Naive thymus-derived CD4-positive, alpha-beta T cell (primary cell): ENCODE measurements around the gene MRPS2. TPM values are rescaled to one million over a fixed set of nuclear protein-coding genes. Genes with fewer than 3 reads are reported as not detected.
"Not testable (repeated sequence)": the region's sequence is repeated elsewhere in the genome, so short reads cannot be mapped to it uniquely, and the experiment has no call there.

Experiments used
- ATAC-seq: fragments of 150-1000 bp; cut with Tn5 transposase; 2 replicates; pipeline ENCODE4 v1.10.0; 2021; ENCODE audit warnings: mild to moderate bottlenecking, moderate library complexity
- CTCF ChIA-PET: fragments of 350-600 bp; sonication (Branson Sonifier 250); formaldehyde crosslinking; loops from one replicate; lab custom pipeline; 2021; ENCODE audit warnings: antibody characterized with exemption; lab: Charles Lee
- POLR2A ChIA-PET: fragments of 350-600 bp; sonication (Branson Sonifier 250); formaldehyde crosslinking; loops from one replicate; lab custom pipeline; 2021; ENCODE audit warnings: antibody characterized with exemption, inconsistent platforms; lab: Charles Lee
- DNase-seq, 9 donors: peaks; one replicate each; pipeline versions ENCODE4 v3.0.0 to v3.0.0-alpha.2; 2020 to 2022; ENCODE audit warnings: mixed read lengths in 1 of 9
- H3K27ac ChIP-seq: one replicate; pipeline ENCODE4 v1.7.0; 2013; ENCODE audit warnings: mild to moderate bottlenecking, low read depth, low read length, moderate library complexity
- H3K27me3 ChIP-seq, 2 donors: one replicate each; pipeline ENCODE4 v1.7.0; 2013; ENCODE audit warnings: low read length in 2 of 2, mild to moderate bottlenecking in 2 of 2, moderate library complexity in 2 of 2; ENCODE audit not compliant: control insufficient read depth in 2 of 2, insufficient read depth in 2 of 2
- H3K36me3 ChIP-seq, 3 experiments: 1 replicate in 2 of 3; 2 replicates in 1 of 3; pipeline ENCODE4 v1.7.0; 2013; ENCODE audit warnings: low read length in 3 of 3, mild to moderate bottlenecking in 3 of 3, moderate library complexity in 1 of 3; ENCODE audit not compliant: insufficient read depth in 3 of 3, control insufficient read depth in 2 of 3
- H3K4me1 ChIP-seq, 2 donors: one replicate each; pipeline ENCODE4 v1.7.0; 2013; ENCODE audit warnings: low read length in 2 of 2, mild to moderate bottlenecking in 2 of 2, moderate library complexity in 1 of 2; ENCODE audit not compliant: control insufficient read depth in 2 of 2, insufficient read depth in 2 of 2
- H3K4me3 ChIP-seq: 2 replicates; pipeline ENCODE4 v1.7.0; 2013; ENCODE audit warnings: mild to moderate bottlenecking, low read length
- H3K9me3 ChIP-seq, 3 experiments: 1 replicate in 2 of 3; 2 replicates in 1 of 3; pipeline ENCODE4 v1.7.0; 2013; ENCODE audit warnings: low read length in 3 of 3; ENCODE audit not compliant: control insufficient read depth in 2 of 3
- H3K27ac Mint-ChIP-seq, 9 donors: one replicate each; pipeline ENCODE4 v1.8.0; 2020 to 2022; ENCODE audit warnings: mixed read lengths in 9 of 9, mild to moderate bottlenecking in 8 of 9, moderate library complexity in 5 of 9, inconsistent platforms in 2 of 9
- H3K27me3 Mint-ChIP-seq, 5 donors: one replicate each; pipeline ENCODE4 v1.8.0; 2021 to 2022; ENCODE audit warnings: mixed read lengths in 5 of 5, mild to moderate bottlenecking in 1 of 5
- H3K36me3 Mint-ChIP-seq, 5 donors: one replicate each; pipeline ENCODE4 v1.8.0; 2020 to 2022; ENCODE audit warnings: mixed read lengths in 5 of 5, mild to moderate bottlenecking in 3 of 5, inconsistent platforms in 1 of 5
- H3K4me1 Mint-ChIP-seq, 7 donors: one replicate each; pipeline ENCODE4 v1.8.0; 2020 to 2022; ENCODE audit warnings: mixed read lengths in 7 of 7, mild to moderate bottlenecking in 3 of 7, inconsistent platforms in 1 of 7
- H3K4me3 Mint-ChIP-seq, 10 donors: one replicate each; pipeline ENCODE4 v1.8.0; 2020 to 2022; ENCODE audit warnings: mild to moderate bottlenecking in 10 of 10, mixed read lengths in 10 of 10, moderate library complexity in 6 of 10, inconsistent platforms in 2 of 10
- H3K9me3 Mint-ChIP-seq, 11 donors: one replicate each; pipeline ENCODE4 v1.8.0; 2020 to 2022; ENCODE audit warnings: mixed read lengths in 11 of 11, mild to moderate bottlenecking in 4 of 11, inconsistent platforms in 1 of 11, moderate library complexity in 1 of 11
- intact Hi-C, 2 donors: fragments of 100-400 bp; cut with micrococcal nuclease; formaldehyde crosslinking; loops; one replicate each; pipeline ENCODE4 v1.15.1; 2023
- polyA plus RNA-seq, 2 donors: library from polyadenylated mRNA; unstranded; fragments of 300-500 nt; fragmentation: Illumina TruSeq; gene quantifications; one replicate each; pipeline ENCODE4 v1.2.3, GENCODE V29; 2021
- total RNA-seq, 6 experiments: library from RNA in 5 of 6; stranded (reverse) in 5 of 6; gene quantifications; 1 replicate in 5 of 6; 2 replicates in 1 of 6; pipeline ENCODE4 v1.2.3 and lab custom pipeline; 2021 to 2026

MRPS2 gene
- total and polyA plus RNA-seq, 7 experiments from 2014 or later = 19.4 to 66.1 (median 28.8) TPM

- H3K4me3 Mint-ChIP-seq = no peak overlapping the region
- intact Hi-C loops = no loop called here
- CTCF ChIA-PET = no interaction called here
These were observed 25.0 kb downstream of the MRPS2 start for GRCh38 chr9:135525241-135526088.

GRCh38 chr9:135526089-135526729, 25.7 kb downstream of the MRPS2 start:
- no peaks in the 10 kb centered on the region for H3K27me3 ChIP-seq
- ATAC-seq (no peak), DNase-seq (no peak)
- ChIA-PET POLR2A (no interaction called here), CTCF (no interaction called here)
- Mint-ChIP-seq H3K4me3 (no peak overlapping the region), H3K36me3 (no peaks in the 10 kb centered on the region), H3K9me3 (no peaks in the 10 kb centered on the region), H3K4me1 (peaks cover 0 to 2% (median 0%) of the 10 kb centered on the region in 7 donors), H3K27ac (no peak overlapping the region), H3K27me3 (peaks cover 0 to 12% (median under 1%) of the 10 kb centered on the region in 5 donors)
- H3K4me1 ChIP-seq = no peaks in the 10 kb centered on the region
- no peak overlapping the region for H3K27ac ChIP-seq
- H3K36me3 ChIP-seq = no peaks in the 10 kb centered on the region
- H3K4me3 ChIP-seq = no peak overlapping the region
- intact Hi-C loops = no loop called here
- no peaks in the 10 kb centered on the region for H3K9me3 ChIP-seq

More at GRCh38 chr9:135525241-135526088, 25.0 kb downstream of the MRPS2 start:
- peaks cover 0 to 2% (median 0%) of the 10 kb centered on the region in 7 donors for H3K4me1 Mint-ChIP-seq
- Histone ChIP-seq H3K9me3 (no peaks in the 10 kb centered on the region), H3K4me1 (no peaks in the 10 kb centered on the region), H3K27me3 (no peaks in the 10 kb centered on the region), H3K27ac (no peak overlapping the region), H3K36me3 (no peaks in the 10 kb centered on the region), H3K4me3 (no peak overlapping the region)
- POLR2A ChIA-PET = no interaction called here
- ATAC-seq = no peak
- H3K27ac Mint-ChIP-seq = no peak overlapping the region
- DNase-seq = no peak
- H3K9me3 Mint-ChIP-seq = no peaks in the 10 kb centered on the region
- no peaks in the 10 kb centered on the region for H3K36me3 Mint-ChIP-seq
- peaks cover 0 to 6% (median 4%) of the 10 kb centered on the region in 5 donors for H3K27me3 Mint-ChIP-seq

DNA sequence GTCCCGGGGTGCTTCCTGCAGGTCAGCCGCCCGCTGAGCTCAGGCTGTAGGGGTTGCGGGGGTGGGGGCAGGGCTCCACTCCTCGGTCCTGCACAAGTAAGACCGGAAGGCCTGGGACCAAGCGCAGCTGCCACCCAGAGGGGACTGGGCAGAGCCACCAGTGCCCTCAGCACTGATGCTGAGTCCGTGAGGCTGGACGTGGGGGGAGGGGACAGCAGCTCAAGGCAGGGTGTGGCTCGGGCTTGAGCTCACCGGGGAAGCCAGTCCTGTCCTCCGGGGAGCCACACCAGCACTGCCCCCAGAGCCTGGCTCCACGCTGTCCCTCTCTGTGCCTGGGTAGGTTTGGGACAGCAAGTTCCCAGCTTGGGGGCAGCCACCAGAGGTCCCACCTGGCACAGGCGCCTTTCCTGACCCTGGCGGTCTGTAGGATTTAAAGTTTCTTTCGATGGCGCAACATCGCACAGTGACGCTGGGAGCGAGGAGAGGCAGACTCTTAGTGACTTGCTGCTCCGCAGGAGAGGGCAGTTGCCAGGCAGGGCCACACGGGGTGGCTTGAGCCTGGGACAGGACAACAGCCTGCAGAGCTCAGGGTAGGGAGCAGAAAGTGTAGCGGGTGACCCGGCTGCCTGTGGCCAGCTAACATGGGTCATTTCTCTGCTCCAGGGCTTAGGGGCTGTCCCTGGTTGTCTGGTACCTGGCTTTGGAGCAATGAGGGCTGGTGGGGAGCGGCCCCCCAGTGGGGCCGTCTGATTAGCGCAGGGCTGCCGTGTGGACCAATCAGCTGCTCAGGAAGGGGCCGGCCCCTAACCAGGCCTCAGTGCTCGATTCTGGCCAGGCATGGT, 26.5 kb downstream of the MRPS2 start:
- no peaks in the 10 kb centered on the region for H3K4me1 ChIP-seq
- POLR2A ChIA-PET = no interaction called here
- H3K4me1 Mint-ChIP-seq = peaks cover 0 to 2% (median 0%) of the 10 kb centered on the region in 7 donors
- no peaks in the 10 kb centered on the region for H3K36me3 Mint-ChIP-seq
- intact Hi-C loops = no loop called here
- H3K4me3 ChIP-seq = no peak overlapping the region
- H3K27me3 ChIP-seq = no peaks in the 10 kb centered on the region
- H3K27ac ChIP-seq = no peak overlapping the region
- no peaks in the 10 kb centered on the region for H3K9me3 Mint-ChIP-seq
- no peaks in the 10 kb centered on the region for H3K9me3 ChIP-seq
- no peak for ATAC-seq
- DNase-seq = no peak
- no peak overlapping the region for H3K4me3 Mint-ChIP-seq
- no peaks in the 10 kb centered on the region for H3K36me3 ChIP-seq
- H3K27me3 Mint-ChIP-seq = peaks cover 0 to 16% (median 7%) of the 10 kb centered on the region in 5 donors
- no peak overlapping the region for H3K27ac Mint-ChIP-seq
- CTCF ChIA-PET = no interaction called here

DNA sequence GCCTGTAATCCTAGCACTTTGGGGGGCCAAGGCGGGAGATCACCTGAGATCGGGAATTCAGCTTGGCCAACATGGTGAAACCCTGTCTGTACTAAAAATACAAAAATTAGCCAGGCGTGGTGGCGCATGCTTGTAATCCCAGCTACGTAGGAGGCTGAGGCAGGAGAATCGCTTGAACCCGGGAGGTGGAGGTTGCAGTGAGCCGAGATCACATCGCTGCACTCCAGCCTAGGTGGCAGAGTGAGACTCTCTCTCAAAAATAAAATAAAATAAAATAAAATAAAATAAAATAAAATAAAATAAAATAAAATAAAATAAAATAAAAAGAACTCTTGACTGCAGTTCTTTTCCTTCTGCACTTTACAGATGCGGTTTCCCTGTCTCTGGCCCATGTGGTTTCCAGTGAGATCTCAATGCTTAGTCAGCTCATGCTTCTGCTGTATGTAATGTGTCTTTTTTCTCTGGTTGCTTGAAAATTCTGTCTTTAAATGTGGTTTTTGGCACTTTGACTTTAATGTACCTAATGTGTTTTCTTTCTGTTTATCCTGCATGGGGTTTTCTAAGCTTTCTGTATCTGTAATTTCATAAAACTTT, 28.5 kb downstream of the MRPS2 start:
- H3K36me3 Mint-ChIP-seq, H3K27ac ChIP-seq, POLR2A ChIA-PET, CTCF ChIA-PET, H3K9me3 Mint-ChIP-seq, H3K36me3 ChIP-seq, H3K4me3 ChIP-seq, H3K27ac Mint-ChIP-seq, intact Hi-C loops, H3K4me1 ChIP-seq, H3K4me3 Mint-ChIP-seq, H3K9me3 ChIP-seq, DNase-seq, H3K27me3 ChIP-seq, ATAC-seq, H3K4me1 Mint-ChIP-seq: not testable (repeated sequence)
- peaks cover 0 to 17% (median 9%) of the 10 kb centered on the region in 5 donors for H3K27me3 Mint-ChIP-seq

GRCh38 chr9:135530146-135530545, 29.7 kb downstream of the MRPS2 start:
- Mint-ChIP-seq H3K27me3 (peaks cover 3 to 24% (median 18%) of the 10 kb centered on the region in 5 donors), H3K4me1 (peaks cover 0 to 2% (median 0%) of the 10 kb centered on the region in 7 donors), H3K9me3 (no peaks in the 10 kb centered on the region), H3K36me3 (no peaks in the 10 kb centered on the region), H3K27ac (no peak overlapping the region), H3K4me3 (no peak overlapping the region)
- H3K36me3 ChIP-seq = no peaks in the 10 kb centered on the region
- ChIA-PET CTCF (no interaction called here), POLR2A (no interaction called here)
- H3K27ac ChIP-seq = no peak overlapping the region
- intact Hi-C loops = no loop called here
- DNase-seq (no peak), ATAC-seq (no peak)
- H3K4me3 ChIP-seq = no peak overlapping the region
- no peaks in the 10 kb centered on the region for H3K27me3 ChIP-seq
- no peaks in the 10 kb centered on the region for H3K9me3 ChIP-seq
- no peaks in the 10 kb centered on the region for H3K4me1 ChIP-seq

- Histone ChIP-seq H3K9me3 (no peaks in the 10 kb centered on the region), H3K27ac (no peak overlapping the region), H3K27me3 (no peaks in the 10 kb centered on the region), H3K4me3 (no peak overlapping the region), H3K4me1 (no peaks in the 10 kb centered on the region), H3K36me3 (no peaks in the 10 kb centered on the region)
- peaks cover 3 to 24% (median 18%) of the 10 kb centered on the region in 5 donors for H3K27me3 Mint-ChIP-seq
- intact Hi-C loops = no loop called here
- H3K4me3 Mint-ChIP-seq = no peak overlapping the region
- ChIA-PET POLR2A (no interaction called here), CTCF (no interaction called here)
- DNase-seq (no peak), ATAC-seq (no peak)
- H3K9me3 Mint-ChIP-seq = no peaks in the 10 kb centered on the region
- H3K4me1 Mint-ChIP-seq = peaks cover 0 to 2% (median 0%) of the 10 kb centered on the region in 7 donors
- no peaks in the 10 kb centered on the region for H3K36me3 Mint-ChIP-seq
- H3K27ac Mint-ChIP-seq = no peak overlapping the region
These were observed 30.6 kb downstream of the MRPS2 start for GRCh38 chr9:135531096-135531495.
